Duodenal mucosa (tissue), 2 donors: ENCODE measurements around the gene CEL.
"Not testable (repeated sequence)": the region's sequence is repeated elsewhere in the genome, so short reads cannot be mapped to it uniquely, and the experiment has no call there.

ENCODE experiments used
- H3K27ac ChIP-seq: one replicate; pipeline ENCODE4 v1.7.0; 2013; ENCODE audit warnings: low read depth, low read length
- H3K27me3 ChIP-seq, 2 donors: one replicate each; pipeline ENCODE4 v1.7.0; 2013; ENCODE audit warnings: low read length in 2 of 2, control low read depth in 1 of 2; ENCODE audit not compliant: insufficient read depth in 2 of 2, control insufficient read depth in 1 of 2
- H3K36me3 ChIP-seq, 2 donors: one replicate each; pipeline ENCODE4 v1.7.0; 2013; ENCODE audit warnings: low read length in 2 of 2, control low read depth in 1 of 2; ENCODE audit not compliant: insufficient read depth in 2 of 2, control insufficient read depth in 1 of 2
- H3K4me1 ChIP-seq, 2 donors: one replicate each; pipeline ENCODE4 v1.7.0; 2013; ENCODE audit warnings: low read length in 2 of 2, control low read depth in 1 of 2; ENCODE audit not compliant: insufficient read depth in 2 of 2, control insufficient read depth in 1 of 2
- H3K4me3 ChIP-seq, 2 donors: one replicate each; pipeline ENCODE4 v1.7.0; 2013; ENCODE audit warnings: low read length in 2 of 2, low read depth in 1 of 2
- H3K9ac ChIP-seq, 2 donors: one replicate each; pipeline ENCODE4 v1.7.0; 2013; ENCODE audit warnings: low read length in 2 of 2, low read depth in 1 of 2
- H3K9me3 ChIP-seq, 2 donors: one replicate each; pipeline ENCODE4 v1.7.0; 2013; ENCODE audit warnings: low read length in 2 of 2, control low read depth in 1 of 2; ENCODE audit not compliant: control insufficient read depth in 1 of 2

The CEL gene

GRCh38 chr9:133081957-133082644 lies 20.3 kb downstream of the CEL start:
- H3K4me1 ChIP-seq, H3K36me3 ChIP-seq, H3K27ac ChIP-seq, H3K4me3 ChIP-seq, H3K9ac ChIP-seq, H3K27me3 ChIP-seq, H3K9me3 ChIP-seq: not testable (repeated sequence)

DNA sequence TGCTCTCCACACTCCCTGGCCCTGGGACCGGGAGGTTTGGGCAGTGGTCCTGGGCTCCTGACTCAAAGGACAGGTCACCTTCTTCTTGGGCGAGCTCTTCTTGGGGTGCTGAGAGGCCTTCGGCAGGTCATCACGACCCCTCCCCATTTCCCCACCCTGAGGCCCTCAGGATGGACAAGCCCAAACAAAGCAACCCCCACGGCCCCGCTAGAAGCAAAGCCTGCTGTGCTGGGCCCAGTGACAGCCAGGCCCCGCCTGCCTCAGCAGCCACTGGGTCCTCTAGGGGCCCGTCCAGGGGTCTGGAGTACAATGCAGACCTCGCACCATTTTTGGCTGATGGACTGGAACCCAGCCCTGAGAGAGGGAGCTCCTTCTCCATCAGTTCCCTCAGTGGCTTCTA lies 21.9 kb downstream of the CEL start:
- H3K27ac ChIP-seq, H3K9ac ChIP-seq, H3K4me3 ChIP-seq, H3K9me3 ChIP-seq, H3K36me3 ChIP-seq, H3K4me1 ChIP-seq, H3K27me3 ChIP-seq: not testable (repeated sequence)

DNA sequence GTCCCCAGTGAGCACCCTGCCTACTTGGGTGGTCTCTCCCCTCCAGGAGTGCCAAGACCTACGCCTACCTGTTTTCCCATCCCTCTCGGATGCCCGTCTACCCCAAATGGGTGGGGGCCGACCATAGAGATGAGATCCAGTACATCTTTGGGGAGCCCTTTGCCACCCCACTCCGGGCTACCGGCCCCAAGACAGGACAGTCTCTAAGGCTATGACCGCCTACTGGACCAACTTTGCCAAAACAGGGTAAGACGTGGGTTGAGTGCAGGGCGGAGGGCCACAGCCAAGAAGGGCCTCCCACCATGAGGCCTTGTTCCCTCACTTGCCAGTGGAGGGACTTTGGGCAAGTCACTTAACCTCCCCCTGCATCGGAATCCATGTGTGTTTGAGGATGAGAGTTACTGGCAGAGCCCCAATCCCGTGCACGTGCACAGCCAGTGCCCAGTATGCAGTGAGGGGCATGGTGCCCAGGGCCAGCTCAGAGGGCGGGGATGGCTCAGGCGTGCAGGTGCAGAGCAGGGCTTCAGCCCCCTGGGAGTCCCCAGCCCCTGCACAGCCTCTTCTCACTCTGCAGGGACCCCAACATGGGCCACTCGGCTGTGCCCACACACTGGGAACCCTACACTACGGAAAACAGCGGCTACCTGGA lies 24.6 kb downstream of the CEL start:
- not testable (repeated sequence) for H3K9me3 ChIP-seq, H3K4me3 ChIP-seq, H3K36me3 ChIP-seq, H3K27me3 ChIP-seq, H3K27ac ChIP-seq, H3K4me1 ChIP-seq, H3K9ac ChIP-seq

DNA sequence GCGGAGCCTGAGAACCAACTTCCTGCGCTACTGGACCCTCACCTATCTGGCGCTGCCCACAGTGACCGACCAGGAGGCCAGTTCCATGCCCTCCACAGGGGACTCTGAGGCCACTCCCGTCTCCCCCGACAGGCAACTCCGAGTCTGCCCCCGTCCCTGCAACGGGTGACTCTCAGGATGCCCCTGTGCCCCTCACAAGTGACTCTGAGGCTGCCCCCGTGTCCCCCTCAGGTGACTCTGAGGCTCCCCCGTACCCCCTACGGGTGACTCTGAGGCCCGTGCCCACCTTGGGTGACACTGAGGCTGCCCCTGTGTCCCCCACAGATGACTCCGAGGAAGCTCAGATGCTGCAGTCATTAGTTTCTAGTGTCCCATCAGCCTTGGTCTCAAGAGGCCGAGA lies 25.1 kb downstream of the CEL start:
- H3K27ac ChIP-seq = no peak overlapping the region
- H3K4me3 ChIP-seq = no peak overlapping the region
- no peaks in the 10 kb centered on the region for H3K9me3 ChIP-seq

DNA sequence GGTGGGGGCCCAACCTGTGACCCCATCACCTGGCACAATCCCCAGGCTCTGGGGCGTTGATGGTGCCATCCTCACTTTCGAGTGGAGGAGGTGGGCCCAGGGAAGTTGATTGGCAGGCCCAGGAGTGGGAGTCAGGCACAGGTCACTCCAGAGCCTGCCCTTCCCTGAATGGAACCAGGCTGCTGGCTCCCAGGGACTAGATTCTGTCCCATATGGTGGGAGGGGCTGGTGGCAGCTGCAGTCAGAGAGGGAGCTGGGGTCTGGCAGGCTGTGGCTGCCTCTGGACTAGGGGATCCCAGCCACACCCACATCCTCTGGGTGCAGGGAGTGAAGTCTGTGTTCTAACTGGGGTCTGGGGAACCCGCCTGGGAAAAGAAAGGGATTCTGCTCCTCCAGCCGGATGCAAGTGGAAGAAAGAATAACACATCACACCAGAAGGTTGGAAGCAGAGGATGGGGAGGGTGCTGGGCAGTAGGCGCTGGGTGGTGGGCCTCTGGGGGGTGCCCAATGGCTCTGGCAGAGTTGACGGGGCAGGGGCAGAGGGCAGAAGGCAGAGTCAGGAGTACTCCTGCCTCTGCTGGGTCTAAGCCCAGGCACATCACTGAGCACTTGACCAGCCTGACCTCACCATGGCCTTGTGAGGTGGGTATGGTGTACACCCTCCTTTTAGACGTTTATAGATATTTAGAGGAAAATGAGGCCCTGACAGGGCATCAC lies 25.8 kb downstream of the CEL start:
- no peaks in the 10 kb centered on the region for H3K27me3 ChIP-seq
- peaks cover 0 to 3% of the 10 kb centered on the region in 2 donors for H3K4me1 ChIP-seq
- H3K9me3 ChIP-seq = no peaks in the 10 kb centered on the region
- no peak overlapping the region for H3K27ac ChIP-seq
- H3K4me3 ChIP-seq = no peak overlapping the region
- no peak overlapping the region for H3K9ac ChIP-seq
- H3K36me3 ChIP-seq = no peaks in the 10 kb centered on the region

More for the DNA sequence above, 25.1 kb downstream of the CEL start:
- H3K27me3 ChIP-seq = no peaks in the 10 kb centered on the region
- H3K9ac ChIP-seq = no peak overlapping the region
- H3K36me3 ChIP-seq = no peaks in the 10 kb centered on the region
- H3K4me1 ChIP-seq = peaks cover 2 to 3% of the 10 kb centered on the region in 2 donors

- Histone ChIP-seq H3K27ac (no peak overlapping the region), H3K9me3 (no peaks in the 10 kb centered on the region), H3K4me3 (no peak overlapping the region), H3K36me3 (no peaks in the 10 kb centered on the region), H3K4me1 (peaks cover 0 to 3% of the 10 kb centered on the region in 2 donors), H3K9ac (no peak overlapping the region), H3K27me3 (no peaks in the 10 kb centered on the region)
Measured at GRCh38 chr9:133088146-133088750, 26.5 kb downstream of the CEL start.

DNA sequence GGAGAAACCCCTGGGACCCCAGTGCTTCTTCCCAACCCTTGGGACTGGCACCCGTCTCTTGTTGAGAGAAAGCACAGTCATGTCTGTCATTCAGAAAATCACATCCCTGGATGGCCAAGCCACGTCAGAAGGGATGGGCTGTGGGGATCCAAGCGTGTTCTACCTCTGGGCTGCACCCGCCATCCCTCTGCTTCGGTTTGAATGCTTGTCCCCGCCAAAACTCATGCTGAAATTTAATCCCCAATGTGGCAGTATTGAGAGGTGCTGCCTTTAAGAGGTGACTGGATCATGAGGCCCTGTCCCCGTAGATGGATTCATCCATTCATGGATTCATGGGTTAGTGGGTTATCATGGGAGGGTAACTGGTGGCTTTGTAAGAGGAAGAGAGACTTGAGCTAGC lies 27.0 kb downstream of the CEL start:
- H3K27ac ChIP-seq = no peak overlapping the region
- H3K4me1 ChIP-seq = peaks cover 0 to 3% of the 10 kb centered on the region in 2 donors
- H3K36me3 ChIP-seq = no peaks in the 10 kb centered on the region
- no peaks in the 10 kb centered on the region for H3K9me3 ChIP-seq
- no peak overlapping the region for H3K9ac ChIP-seq
- H3K27me3 ChIP-seq = no peaks in the 10 kb centered on the region
- no peak overlapping the region for H3K4me3 ChIP-seq

DNA sequence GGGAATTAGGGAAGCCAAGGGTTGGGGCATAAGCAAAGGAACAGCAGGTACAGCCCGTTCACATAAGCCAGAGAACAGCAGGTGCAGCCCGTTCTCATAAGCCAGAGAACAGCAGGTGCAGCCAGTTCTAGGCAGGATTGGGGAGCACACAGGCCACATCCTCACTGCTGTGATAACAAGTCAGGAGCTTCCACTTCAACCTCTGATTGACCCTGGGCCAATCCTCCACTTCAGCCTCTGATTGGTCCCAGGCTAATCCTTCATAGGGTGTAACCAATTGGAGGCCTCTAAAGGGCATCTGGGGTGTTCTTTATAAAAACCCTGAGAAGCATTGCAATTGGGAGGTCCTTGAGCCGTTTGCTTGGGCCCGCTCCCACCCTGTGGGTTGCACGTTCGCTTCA lies 27.5 kb downstream of the CEL start:
- peaks cover 0 to 3% of the 10 kb centered on the region in 2 donors for H3K4me1 ChIP-seq
- H3K27ac ChIP-seq = no peak overlapping the region
- H3K4me3 ChIP-seq = no peak overlapping the region
- H3K9me3 ChIP-seq = no peaks in the 10 kb centered on the region
- H3K36me3 ChIP-seq = no peaks in the 10 kb centered on the region
- H3K27me3 ChIP-seq = no peaks in the 10 kb centered on the region
- H3K9ac ChIP-seq = no peak overlapping the region

DNA sequence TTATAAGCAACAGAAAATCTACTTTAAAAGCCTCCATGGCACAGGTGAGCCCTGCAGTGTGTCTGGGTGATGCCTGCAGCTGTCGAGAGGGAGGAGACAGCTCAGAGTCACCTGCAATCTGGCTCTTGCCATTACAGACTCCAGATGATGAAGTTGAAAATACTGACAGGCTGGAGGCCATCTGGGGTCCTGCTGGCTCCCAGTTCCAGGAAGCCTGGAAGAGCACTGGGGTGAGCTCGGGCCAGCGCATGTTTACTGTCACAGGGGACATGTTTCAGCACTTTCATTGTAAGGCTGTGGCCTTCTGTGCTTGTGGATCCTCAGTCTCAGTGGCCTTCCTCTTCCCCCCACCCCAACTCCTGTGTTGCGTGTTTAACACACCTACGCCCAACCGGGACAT lies 28.4 kb downstream of the CEL start:
- Histone ChIP-seq H3K27ac (no peak overlapping the region), H3K9me3 (no peaks in the 10 kb centered on the region), H3K4me1 (peaks cover 0 to 3% of the 10 kb centered on the region in 2 donors), H3K36me3 (no peaks in the 10 kb centered on the region), H3K4me3 (no peak overlapping the region), H3K9ac (no peak overlapping the region), H3K27me3 (no peaks in the 10 kb centered on the region)

DNA sequence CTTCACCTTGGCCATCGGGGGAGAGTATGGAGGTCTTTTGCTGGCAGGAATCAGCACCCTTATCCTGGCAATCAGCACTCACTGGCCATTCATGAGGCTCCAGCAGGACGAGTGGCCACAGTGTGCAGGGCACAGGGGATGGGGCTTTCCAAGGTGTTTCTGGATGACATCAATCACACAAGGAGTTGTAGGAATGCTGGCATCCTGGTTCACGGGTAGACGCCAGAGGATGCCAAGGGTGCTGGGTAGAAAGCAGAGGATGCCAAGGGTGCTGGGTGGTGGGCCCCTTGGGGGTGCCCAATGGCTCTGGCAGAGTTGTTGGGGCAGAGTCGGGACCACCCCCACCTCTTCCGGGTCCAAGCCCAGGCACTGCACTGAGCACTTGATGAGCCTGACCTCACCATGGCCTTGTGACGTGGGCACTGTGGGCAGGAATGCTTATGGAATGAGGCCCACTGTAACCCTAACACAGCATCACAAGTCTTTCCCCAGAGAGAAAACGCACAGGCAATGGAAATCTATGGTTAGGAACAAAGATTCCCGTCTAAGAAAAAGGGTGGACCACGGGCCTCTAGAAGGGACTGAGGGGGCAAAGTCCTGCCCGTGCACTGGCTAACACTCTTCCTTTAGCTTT lies 29.1 kb downstream of the CEL start:
- no peak overlapping the region for H3K9ac ChIP-seq
- peaks cover 0 to 3% of the 10 kb centered on the region in 2 donors for H3K9me3 ChIP-seq
- H3K36me3 ChIP-seq = no peaks in the 10 kb centered on the region
- H3K4me1 ChIP-seq = peaks cover 0 to 3% of the 10 kb centered on the region in 2 donors
- no peak overlapping the region for H3K27ac ChIP-seq
- H3K27me3 ChIP-seq = no peaks in the 10 kb centered on the region
- H3K4me3 ChIP-seq = no peak overlapping the region
